Stomach smooth muscle (tissue), 2 donors: ENCODE results near the gene ADARB2.
"Not testable (repeated sequence)": the region's sequence is repeated elsewhere in the genome, so short reads cannot be mapped to it uniquely, and the experiment has no call there.

Experiments
- H3K27ac ChIP-seq: one replicate; pipeline ENCODE4 v1.7.0; 2013; ENCODE audit warnings: mild to moderate bottlenecking, low read length, inconsistent platforms
- H3K27me3 ChIP-seq, 2 donors: one replicate each; pipeline ENCODE4 v1.7.0; 2013; ENCODE audit warnings: low read length in 2 of 2; ENCODE audit not compliant: insufficient read depth in 2 of 2, control insufficient read depth in 1 of 2
- H3K36me3 ChIP-seq, 2 donors: one replicate each; pipeline ENCODE4 v1.7.0; 2013; ENCODE audit warnings: low read length in 2 of 2; ENCODE audit not compliant: control insufficient read depth in 2 of 2, insufficient read depth in 2 of 2
- H3K4me1 ChIP-seq: one replicate; pipeline ENCODE4 v1.7.0; 2013; ENCODE audit warnings: low read length; ENCODE audit not compliant: control insufficient read depth, insufficient read depth
- H3K4me3 ChIP-seq, 2 donors: one replicate each; pipeline ENCODE4 v1.7.0; 2013; ENCODE audit warnings: low read length in 2 of 2
- H3K9ac ChIP-seq, 2 donors: one replicate each; pipeline ENCODE4 v1.7.0; 2013; ENCODE audit warnings: low read length in 2 of 2, mild to moderate bottlenecking in 1 of 2
- H3K9me3 ChIP-seq, 2 donors: one replicate each; pipeline ENCODE4 v1.7.0; 2013; ENCODE audit warnings: low read length in 2 of 2; ENCODE audit not compliant: control insufficient read depth in 2 of 2
- donor health status: healthy.
- donor health status: Pancreatic carcinoma.

ADARB2 gene

GRCh38 chr10:1432161-1432560, 305.2 kb downstream of the ADARB2 start:
- Histone ChIP-seq H3K27me3 (peaks cover 0 to 3% of the 10 kb centered on the region in 2 donors), H3K36me3 (no peaks in the 10 kb centered on the region), H3K27ac (no peak overlapping the region), H3K4me3 (no peak overlapping the region), H3K4me1 (no peaks in the 10 kb centered on the region), H3K9me3 (peaks cover 0 to 2% of the 10 kb centered on the region in 2 donors), H3K9ac (no peak overlapping the region)

GRCh38 chr10:1431229-1431628, 306.1 kb downstream of the ADARB2 start:
- no peak overlapping the region for H3K4me3 ChIP-seq
- H3K9ac ChIP-seq, result no peak overlapping the region
- no peaks in the 10 kb centered on the region for H3K36me3 ChIP-seq
- H3K27ac ChIP-seq, result no peak overlapping the region
- peaks cover 0 to 3% of the 10 kb centered on the region in 2 donors for H3K27me3 ChIP-seq
- H3K9me3 ChIP-seq, result peaks cover 0 to 2% of the 10 kb centered on the region in 2 donors
- no peaks in the 10 kb centered on the region for H3K4me1 ChIP-seq

GRCh38 chr10:1427521-1428186, 309.7 kb downstream of the ADARB2 start:
- not testable (repeated sequence) for H3K4me3 ChIP-seq, H3K36me3 ChIP-seq, H3K27me3 ChIP-seq, H3K4me1 ChIP-seq, H3K9me3 ChIP-seq, H3K27ac ChIP-seq, H3K9ac ChIP-seq

DNA sequence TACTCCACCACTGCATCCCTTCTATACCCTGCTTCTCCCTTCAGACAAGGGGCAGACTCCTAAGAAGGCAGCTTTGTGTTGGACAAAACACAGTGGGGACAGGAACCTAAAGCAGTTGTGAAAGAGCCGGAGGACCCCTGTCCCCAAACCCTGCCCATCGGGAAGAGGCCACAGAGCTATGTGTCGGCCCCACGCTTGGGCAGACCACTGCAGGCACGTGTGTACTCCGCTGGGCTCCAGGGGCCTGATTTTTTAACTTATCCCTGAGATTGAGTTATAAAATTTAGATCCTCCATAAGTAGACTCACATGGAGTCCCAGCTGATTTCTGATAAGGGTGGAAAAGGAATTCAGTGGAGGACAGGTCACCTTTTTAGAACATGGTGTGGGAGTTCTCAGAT, 310.5 kb downstream of the ADARB2 start:
- Histone ChIP-seq H3K9me3 (peaks cover 0 to 2% of the 10 kb centered on the region in 2 donors), H3K9ac (no peak overlapping the region), H3K4me3 (no peak overlapping the region), H3K36me3 (no peaks in the 10 kb centered on the region), H3K27me3 (peaks cover 0 to 2% of the 10 kb centered on the region in 2 donors), H3K4me1 (no peaks in the 10 kb centered on the region), H3K27ac (no peak overlapping the region)

DNA sequence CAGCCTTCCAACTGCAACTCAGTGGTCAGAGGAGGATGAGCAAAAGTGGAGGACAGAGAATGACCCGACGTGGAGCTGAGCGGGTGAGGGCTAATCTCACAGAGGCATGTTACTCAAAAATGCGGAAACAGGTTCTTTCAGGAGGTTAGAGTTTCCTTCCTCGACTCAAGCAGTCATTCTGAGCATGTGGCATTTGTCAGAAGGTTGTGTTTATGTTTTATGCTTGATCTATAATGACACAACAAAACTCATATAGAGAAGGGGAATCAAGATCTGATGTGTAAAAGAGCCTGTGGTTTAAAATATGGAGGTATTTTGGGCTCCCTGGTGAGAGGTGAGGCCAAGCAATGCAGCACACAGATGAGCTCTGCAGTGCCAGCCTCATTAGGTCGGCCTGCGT, 311.4 kb downstream of the ADARB2 start:
- no peak overlapping the region for H3K27ac ChIP-seq
- no peaks in the 10 kb centered on the region for H3K4me1 ChIP-seq
- peaks cover 0 to 7% of the 10 kb centered on the region in 2 donors for H3K27me3 ChIP-seq
- no peaks in the 10 kb centered on the region for H3K36me3 ChIP-seq
- H3K4me3 ChIP-seq, result no peak overlapping the region
- peaks cover 0 to 2% of the 10 kb centered on the region in 2 donors for H3K9me3 ChIP-seq
- no peak overlapping the region for H3K9ac ChIP-seq

- Histone ChIP-seq H3K9ac (no peak overlapping the region), H3K9me3 (peaks cover 0 to 2% of the 10 kb centered on the region in 2 donors), H3K4me1 (no peaks in the 10 kb centered on the region), H3K4me3 (no peak overlapping the region), H3K36me3 (no peaks in the 10 kb centered on the region), H3K27ac (no peak overlapping the region), H3K27me3 (peaks cover 0 to 10% of the 10 kb centered on the region in 2 donors)
These were observed 312.7 kb downstream of the ADARB2 start for GRCh38 chr10:1424648-1425047.

DNA sequence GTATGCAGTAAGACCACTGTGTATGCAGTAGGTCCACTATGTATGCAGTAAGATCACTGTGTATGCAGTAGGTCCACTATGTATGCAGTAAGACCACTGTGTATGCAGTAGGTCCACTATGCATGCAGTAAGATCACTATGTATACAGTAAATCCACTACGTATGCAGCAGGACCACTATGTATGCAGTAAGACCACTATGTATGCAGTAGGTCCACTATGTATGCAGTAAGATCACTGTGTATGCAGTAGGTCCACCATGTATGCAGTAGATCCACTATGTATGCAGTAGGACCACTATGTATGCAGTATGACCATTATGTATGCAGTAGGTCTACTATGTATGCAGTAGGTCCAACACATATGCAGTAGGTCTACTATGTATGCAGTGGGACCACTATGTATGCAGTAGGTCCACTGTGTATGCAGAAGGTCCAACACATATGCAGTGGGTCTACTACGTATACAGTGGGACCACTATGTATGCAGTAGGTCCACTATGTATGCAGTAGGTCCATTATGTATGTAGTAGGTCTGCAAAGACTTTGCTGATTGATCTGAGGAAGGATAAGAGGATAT, 313.6 kb downstream of the ADARB2 start:
- Histone ChIP-seq H3K9me3 (no peaks in the 10 kb centered on the region), H3K27me3 (peaks cover under 1 to 11% of the 10 kb centered on the region in 2 donors), H3K4me1 (no peaks in the 10 kb centered on the region), H3K4me3 (no peak overlapping the region), H3K36me3 (no peaks in the 10 kb centered on the region), H3K27ac (no peak overlapping the region), H3K9ac (no peak overlapping the region)

DNA sequence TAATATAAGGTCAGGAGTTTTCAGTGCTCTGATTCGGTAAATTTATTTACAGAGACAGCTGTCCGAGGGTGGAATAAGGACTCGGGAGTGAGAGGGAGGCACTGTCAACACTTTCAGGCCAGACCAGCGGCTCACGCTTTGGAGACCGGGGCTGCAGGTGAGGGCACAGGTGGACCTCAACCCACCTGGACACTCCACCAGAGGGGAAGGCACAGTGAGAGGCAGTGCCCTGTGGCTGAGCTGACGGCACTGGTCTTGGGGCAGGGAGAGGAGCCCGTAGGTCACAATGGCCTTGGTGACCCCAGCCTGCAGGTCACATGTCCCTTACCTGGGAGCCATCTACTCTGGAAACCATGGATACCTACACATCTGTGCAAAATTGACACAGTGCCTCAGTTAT, 315.1 kb downstream of the ADARB2 start:
- no peaks in the 10 kb centered on the region for H3K4me1 ChIP-seq
- no peak overlapping the region for H3K4me3 ChIP-seq
- H3K9ac ChIP-seq, result no peak overlapping the region
- H3K27ac ChIP-seq, result no peak overlapping the region
- H3K27me3 ChIP-seq, result peaks cover 9 to 11% of the 10 kb centered on the region in 2 donors
- H3K36me3 ChIP-seq, result no peaks in the 10 kb centered on the region
- H3K9me3 ChIP-seq, result no peaks in the 10 kb centered on the region

GRCh38 chr10:1420661-1421362, 316.5 kb downstream of the ADARB2 start:
- no peak overlapping the region for H3K4me3 ChIP-seq
- H3K9ac ChIP-seq, result no peak overlapping the region
- no peaks in the 10 kb centered on the region for H3K36me3 ChIP-seq
- no peaks in the 10 kb centered on the region for H3K9me3 ChIP-seq
- no peak overlapping the region for H3K27ac ChIP-seq
- peaks cover 11 to 17% of the 10 kb centered on the region in 2 donors for H3K27me3 ChIP-seq
- H3K4me1 ChIP-seq, result no peaks in the 10 kb centered on the region

DNA sequence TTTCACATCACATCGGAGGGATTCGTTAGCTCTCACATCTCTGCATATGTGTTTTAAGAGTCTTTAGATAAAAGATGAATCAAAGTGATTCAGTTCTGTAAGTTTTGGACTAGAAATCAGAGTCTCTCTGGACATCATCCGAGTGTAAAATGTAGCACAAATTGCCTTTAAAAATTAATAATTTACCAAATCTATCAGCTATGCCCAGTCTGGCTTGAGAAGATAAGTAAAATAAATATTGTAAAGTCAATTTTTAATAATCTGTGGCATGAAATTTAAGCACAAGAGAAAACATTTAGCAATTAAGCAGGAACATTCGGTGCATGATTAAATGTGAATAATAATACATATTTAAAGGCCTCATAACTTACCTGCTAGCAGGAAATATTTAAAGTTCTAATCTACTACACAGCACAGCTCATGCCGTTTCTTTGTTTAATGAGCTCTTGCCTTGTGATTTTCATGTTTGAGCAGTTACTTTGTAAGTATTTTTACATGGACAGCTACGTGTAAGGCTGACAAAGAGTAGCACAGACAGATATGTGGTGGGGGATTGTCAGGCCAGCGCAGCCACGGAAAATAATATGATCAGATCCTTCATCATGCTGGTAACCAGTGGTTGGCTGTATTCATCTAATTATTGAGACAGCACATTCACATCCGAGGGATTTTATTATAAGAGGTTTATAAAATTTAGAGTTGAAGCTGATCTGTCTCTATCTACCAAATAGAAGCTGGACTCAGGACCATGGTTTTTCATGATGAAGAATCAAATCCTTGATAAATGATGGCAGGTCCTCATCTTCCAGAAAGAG, 317.3 kb downstream of the ADARB2 start:
- Histone ChIP-seq H3K27me3 (peaks cover 11 to 19% of the 10 kb centered on the region in 2 donors), H3K27ac (no peak overlapping the region), H3K9ac (no peak overlapping the region), H3K4me1 (no peaks in the 10 kb centered on the region), H3K9me3 (no peaks in the 10 kb centered on the region), H3K36me3 (no peaks in the 10 kb centered on the region), H3K4me3 (no peak overlapping the region)
